DND-41 (cell line): ENCODE measurements around the gene CCDC82.
"Not testable (repeated sequence)": the region's sequence is repeated elsewhere in the genome, so short reads cannot be mapped to it uniquely, and the experiment has no call there.

Experiments used
- ATAC-seq: fragments of 200-7000 bp; cut with Tn5 transposase; 3 replicates; pipeline ENCODE4 v1.9.1; 2021; ENCODE audit warnings: low read depth; ENCODE audit not compliant: insufficient read depth
- DNase-seq: peaks from one replicate; pipeline ENCODE4 v3.0.0-alpha.2; 2020
- H2AFZ ChIP-seq: 2 replicates; pipeline ENCODE4 v1.6.0; 2012; ENCODE audit warnings: low read depth, low read length
- H3K27ac ChIP-seq: 2 replicates; pipeline ENCODE4 v1.5.1; 2012; ENCODE audit warnings: low read length, inconsistent platforms
- H3K27me3 ChIP-seq: fragments of 200-600 bp; sonication (generic); 2 replicates; pipeline ENCODE4 v1.6.0; 2012; ENCODE audit warnings: low read length, mild to moderate bottlenecking, inconsistent platforms; ENCODE audit not compliant: insufficient read depth, poor library complexity
- H3K36me3 ChIP-seq: 2 replicates; pipeline ENCODE4 v1.5.1; 2012; ENCODE audit warnings: low read length, inconsistent platforms; ENCODE audit not compliant: insufficient read depth
- H3K4me1 ChIP-seq: 2 replicates; pipeline ENCODE4 v1.5.1; 2012; ENCODE audit warnings: mild to moderate bottlenecking, low read length; ENCODE audit not compliant: insufficient read depth
- H3K4me2 ChIP-seq: 2 replicates; pipeline ENCODE4 v1.6.0; 2012; ENCODE audit warnings: mild to moderate bottlenecking, moderate library complexity, low read length, inconsistent platforms; ENCODE audit not compliant: insufficient read depth
- H3K4me3 ChIP-seq, 2 experiments: fragments of 200-600 bp in 1 of 2; shearing (Covaris generic) in 1 of 2; 2 replicates each; pipeline ENCODE4 v1.5.1; 2012 to 2016; ENCODE audit warnings: inconsistent platforms in 2 of 2, low read length in 2 of 2, mild to moderate bottlenecking in 2 of 2, low read depth in 1 of 2, moderate library complexity in 1 of 2
- H3K79me2 ChIP-seq: 2 replicates; pipeline ENCODE4 v1.6.0; 2012; ENCODE audit warnings: low read length, inconsistent platforms; ENCODE audit not compliant: insufficient read depth
- H3K9ac ChIP-seq: 2 replicates; pipeline ENCODE4 v1.6.0; 2012; ENCODE audit warnings: low read depth, mild to moderate bottlenecking, inconsistent platforms, low read length, moderate library complexity
- H3K9me3 ChIP-seq: 2 replicates; pipeline ENCODE4 v1.5.1; 2012; ENCODE audit warnings: low read length, moderate library complexity, mild to moderate bottlenecking, inconsistent platforms; ENCODE audit not compliant: insufficient read depth, severe bottlenecking
- H4K20me1 ChIP-seq: 2 replicates; pipeline ENCODE4 v1.6.0; 2012; ENCODE audit warnings: low read length; ENCODE audit not compliant: insufficient read depth
- CTCF ChIP-seq: IDR thresholded peaks from 2 replicates; pipeline ENCODE4 v1.5.1; 2012; ENCODE audit warnings: borderline replicate concordance, low read length, moderate library complexity, mild to moderate bottlenecking; ENCODE audit not compliant: poor library complexity, severe bottlenecking; ENCODE audit errors: extremely low read depth
- EZH2 ChIP-seq: IDR thresholded peaks from 3 replicates; pipeline ENCODE4 v1.6.1; 2012; ENCODE audit warnings: borderline replicate concordance, low read depth, mild to moderate bottlenecking, moderate library complexity, low read length, inconsistent platforms; ENCODE audit not compliant: severe bottlenecking

CCDC82 gene

GRCh38 chr11:96413408-96413807 is 23.7 kb upstream of the CCDC82 start:
- Histone ChIP-seq H3K36me3 (no peaks in the 10 kb centered on the region), H3K4me2 (no peak overlapping the region), H4K20me1 (no peaks in the 10 kb centered on the region), H3K79me2 (no peaks in the 10 kb centered on the region), H3K9me3 (no peaks in the 10 kb centered on the region), H3K27me3 (peaks cover 4% of the 10 kb centered on the region), H3K4me3 (no peak overlapping the region), H3K4me1 (no peaks in the 10 kb centered on the region), H3K9ac (no peak overlapping the region), H3K27ac (no peak overlapping the region), H2AFZ (no peak overlapping the region)
- DNase-seq (no peak), ATAC-seq (no peak)
- TF ChIP-seq EZH2 (no peak), CTCF (no peak)

GRCh38 chr11:96412761-96413381 is 23.2 kb upstream of the CCDC82 start:
- Histone ChIP-seq H4K20me1 (no peaks in the 10 kb centered on the region), H3K9ac (no peak overlapping the region), H3K4me3 (no peak overlapping the region), H3K4me1 (no peaks in the 10 kb centered on the region), H3K27me3 (no peaks in the 10 kb centered on the region), H3K9me3 (no peaks in the 10 kb centered on the region), H3K36me3 (no peaks in the 10 kb centered on the region), H2AFZ (no peak overlapping the region), H3K4me2 (no peak overlapping the region), H3K27ac (no peak overlapping the region), H3K79me2 (no peaks in the 10 kb centered on the region)
- ATAC-seq (0 out of 3 replicates have a peak, but pooled peaks have one; percentile 40), DNase-seq (no peak)
- no peak for TF ChIP-seq EZH2
- no peak for TF ChIP-seq CTCF

- not testable (repeated sequence) for H3K4me3 ChIP-seq, H4K20me1 ChIP-seq, H3K27me3 ChIP-seq, H3K36me3 ChIP-seq, H3K4me2 ChIP-seq, H2AFZ ChIP-seq, ATAC-seq, H3K4me1 ChIP-seq, H3K79me2 ChIP-seq, DNase-seq, H3K27ac ChIP-seq, H3K9me3 ChIP-seq, H3K9ac ChIP-seq
Observed at GRCh38 chr11:96411412-96411811, 21.7 kb upstream of the CCDC82 start.

- H3K4me3 ChIP-seq = no peak overlapping the region
- no peaks in the 10 kb centered on the region for H3K36me3 ChIP-seq
- H3K27me3 ChIP-seq = no peaks in the 10 kb centered on the region
- H3K9ac ChIP-seq = no peak overlapping the region
- H3K27ac ChIP-seq = no peak overlapping the region
- H3K9me3 ChIP-seq = no peaks in the 10 kb centered on the region
- TF ChIP-seq EZH2 = no peak
- TF ChIP-seq CTCF = no peak
- no peak for ATAC-seq
- peaks cover 15% of the 10 kb centered on the region for H3K4me1 ChIP-seq
- H2AFZ ChIP-seq = no peak overlapping the region
- H3K4me2 ChIP-seq = no peak overlapping the region
- H4K20me1 ChIP-seq = no peaks in the 10 kb centered on the region
- no peak for DNase-seq
- no peaks in the 10 kb centered on the region for H3K79me2 ChIP-seq
Observed at GRCh38 chr11:96400697-96401096, 11.0 kb upstream of the CCDC82 start.
